Measurements from ENCODE around the gene CDK2. TPM values are rescaled to one million over a fixed set of nuclear protein-coding genes. Genes with fewer than 3 reads are reported as not detected.

The CDK2 gene
- total RNA-seq, 2 experiments from 2014 or later = 124 to 133 TPM

- POLR2A ChIA-PET = interaction anchor here (0.6 kb wide), 1 partner anchor 252 kb away, joined by 4 read pairs; no protein-coding TSS in a partner anchor
- CTCF ChIA-PET = interaction anchor here (0.6 to 2.6 kb wide), 8 partner anchors 8 to 195 kb away, joined by 3 to 12 read pairs (median 4); partner anchors contain the start of gene DNAJC14
These were observed 32.6 kb upstream of the CDK2 start for GRCh38 chr12:55933799-55934742.

DNA sequence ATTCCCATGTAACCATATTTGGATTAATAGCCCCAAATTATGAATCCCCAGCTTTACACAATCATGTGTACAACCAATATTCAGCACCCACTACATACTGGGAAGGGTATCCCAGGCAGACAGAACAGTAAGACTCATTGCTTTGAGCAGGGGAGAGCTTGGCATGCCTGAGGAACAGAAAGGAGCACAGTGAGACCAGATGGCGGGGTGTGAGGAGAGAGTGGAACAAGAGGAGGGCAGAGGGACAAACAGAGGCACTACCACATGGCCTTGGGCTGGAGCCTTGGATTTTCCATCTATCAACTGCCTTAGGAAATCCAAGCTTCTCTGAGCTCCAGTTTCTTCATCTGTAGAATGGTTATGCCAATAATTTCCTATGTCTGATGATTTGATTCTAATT lies 31.9 kb upstream of the CDK2 start:
- CTCF ChIA-PET = interaction anchor here (1.1 to 2.6 kb wide), 5 partner anchors 9 to 196 kb away, joined by 3 to 12 read pairs (median 5); no protein-coding TSS in a partner anchor
- POLR2A ChIA-PET = interaction anchor here (0.6 kb wide), 1 partner anchor 252 kb away, joined by 4 read pairs; no protein-coding TSS in a partner anchor

DNA sequence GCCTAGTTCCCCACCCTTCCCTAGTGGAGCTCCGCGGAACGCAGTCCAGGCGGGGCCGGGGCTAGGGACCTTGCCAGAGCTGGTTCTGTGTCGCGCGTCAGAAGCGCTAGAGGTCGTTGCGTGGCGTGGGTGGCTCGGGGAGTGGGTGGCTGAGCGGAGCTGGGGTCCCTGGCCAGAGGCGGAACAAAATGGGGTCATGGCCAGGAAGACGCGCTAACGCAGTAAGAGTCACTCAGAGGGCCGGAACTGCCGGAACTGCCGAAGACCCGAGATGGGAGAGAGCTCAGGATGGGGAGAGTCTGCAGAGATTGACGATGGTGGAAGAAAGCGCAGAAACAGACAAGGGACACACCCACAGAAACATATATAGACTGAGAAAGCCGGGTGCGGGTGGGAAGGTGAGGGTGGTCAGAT lies 30.9 kb upstream of the CDK2 start:
- CTCF ChIA-PET = interaction anchor here (1.0 to 2.6 kb wide), 6 partner anchors 10 to 197 kb away, joined by 3 to 12 read pairs (median 4); partner anchors contain the start of gene DNAJC14
- POLR2A ChIA-PET = interaction anchor here (0.5 to 1.3 kb wide), 3 partner anchors 8 to 172 kb away, joined by 3 to 5 read pairs (median 5); partner anchors contain the start of gene PYM1

DNA sequence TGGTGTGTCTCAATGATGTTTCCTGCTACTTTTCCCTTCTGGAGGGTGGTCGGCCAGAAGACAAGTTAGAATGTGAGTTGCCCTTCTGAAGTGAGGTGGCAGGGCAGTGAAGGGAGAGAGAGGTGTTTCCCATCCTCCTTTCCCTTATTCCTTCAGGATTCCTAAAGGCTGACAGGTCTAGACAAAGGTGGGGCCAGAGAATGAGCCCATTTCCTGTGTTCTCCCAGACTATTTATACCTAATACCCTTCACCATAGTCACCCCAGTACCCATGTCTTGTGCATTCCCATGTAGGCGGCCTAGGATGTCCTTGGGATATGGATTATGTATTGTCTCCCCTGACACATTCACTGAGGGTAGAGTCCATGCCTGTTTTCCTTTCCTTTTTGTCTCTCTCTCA lies 28.6 kb upstream of the CDK2 start:
- ChIA-PET CTCF (interaction anchor here (0.6 to 3.2 kb wide), 2 partner anchors 13 to 163 kb away, joined by 4 to 30 read pairs; partner anchors contain the start of gene PYM1), POLR2A (interaction anchor here (1.1 kb wide), 1 partner anchor 12 kb away, joined by 4 read pairs; no protein-coding TSS in a partner anchor)

DNA sequence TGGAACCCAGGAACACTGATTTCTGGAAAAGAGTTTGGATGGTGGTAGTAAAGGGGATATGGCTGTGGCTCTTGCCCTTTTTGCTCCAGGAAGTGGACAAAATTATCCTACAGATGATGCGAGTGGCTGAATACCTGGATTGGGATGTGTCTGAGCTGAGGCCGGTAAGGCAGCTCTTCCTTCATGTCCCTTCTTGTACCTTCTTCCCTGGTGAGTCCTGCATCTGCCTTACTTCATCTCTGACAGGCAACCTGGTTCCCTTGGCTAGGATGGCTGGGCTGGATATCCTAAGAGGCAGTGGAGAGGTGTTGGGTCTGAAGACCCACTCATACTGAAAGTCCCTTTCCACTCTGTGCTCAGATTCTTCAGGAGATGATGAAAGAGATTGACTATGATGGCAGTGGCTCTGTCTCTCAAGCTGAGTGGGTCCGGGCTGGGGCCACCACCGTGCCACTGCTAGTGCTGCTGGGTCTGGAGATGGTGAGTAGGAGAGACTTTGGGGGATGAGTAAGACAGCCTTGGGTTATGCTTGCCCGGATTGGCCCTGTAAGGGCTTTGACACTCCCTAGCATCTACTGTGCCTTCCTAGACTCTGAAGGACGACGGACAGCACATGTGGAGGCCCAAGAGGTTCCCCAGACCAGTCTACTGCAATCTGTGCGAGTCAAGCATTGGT lies 27.7 kb upstream of the CDK2 start:
- POLR2A ChIA-PET = interaction anchor here (0.8 to 1.8 kb wide), 4 partner anchors 9 to 121 kb away, joined by 3 to 6 read pairs (median 4); partner anchors contain the start of gene ORMDL2
- CTCF ChIA-PET = interaction anchor here (0.6 to 3.9 kb wide), 12 partner anchors 9 to 201 kb away, joined by 3 to 30 read pairs (median 3); partner anchors contain the start of genes DGKA and PYM1

GRCh38 chr12:55940065-55940732 lies 26.4 kb upstream of the CDK2 start:
- ChIA-PET POLR2A (interaction anchor here (0.6 to 1.8 kb wide), 4 partner anchors 14 to 122 kb away, joined by 3 to 6 read pairs (median 4); partner anchors contain the start of genes ORMDL2 and RAB5B), CTCF (interaction anchor here (0.6 to 3.9 kb wide), 22 partner anchors 9 to 202 kb away, joined by 3 to 30 read pairs (median 4); partner anchors contain the start of genes DGKA, ORMDL2, PYM1 and SARNP)

DNA sequence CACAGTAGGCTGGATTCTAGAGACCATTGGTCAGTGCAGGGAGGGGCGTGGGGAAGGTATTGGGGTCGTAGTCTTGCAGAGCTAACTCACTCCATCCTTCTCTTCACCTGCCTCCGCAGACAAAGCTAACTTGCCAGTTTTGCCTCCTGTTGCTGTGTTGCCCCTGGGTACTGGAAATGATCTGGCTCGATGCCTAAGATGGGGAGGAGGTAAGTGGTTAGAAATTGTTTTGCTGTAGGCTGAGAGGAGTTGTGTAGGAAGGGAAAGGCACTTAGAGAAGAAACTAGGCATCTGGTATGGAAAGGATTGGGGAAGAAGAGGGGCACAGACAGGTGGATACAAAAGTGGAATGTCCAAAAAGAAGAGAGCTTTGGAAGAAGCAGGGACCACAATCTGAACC lies 24.6 kb upstream of the CDK2 start:
- CTCF ChIA-PET = interaction anchor here (1.0 to 3.9 kb wide), 2 partner anchors 12 to 203 kb away, joined by 3 to 23 read pairs; partner anchors contain the start of gene DGKA
- POLR2A ChIA-PET = interaction anchor here (1.5 kb wide), 1 partner anchor 15 kb away, joined by 5 read pairs; no protein-coding TSS in a partner anchor

DNA sequence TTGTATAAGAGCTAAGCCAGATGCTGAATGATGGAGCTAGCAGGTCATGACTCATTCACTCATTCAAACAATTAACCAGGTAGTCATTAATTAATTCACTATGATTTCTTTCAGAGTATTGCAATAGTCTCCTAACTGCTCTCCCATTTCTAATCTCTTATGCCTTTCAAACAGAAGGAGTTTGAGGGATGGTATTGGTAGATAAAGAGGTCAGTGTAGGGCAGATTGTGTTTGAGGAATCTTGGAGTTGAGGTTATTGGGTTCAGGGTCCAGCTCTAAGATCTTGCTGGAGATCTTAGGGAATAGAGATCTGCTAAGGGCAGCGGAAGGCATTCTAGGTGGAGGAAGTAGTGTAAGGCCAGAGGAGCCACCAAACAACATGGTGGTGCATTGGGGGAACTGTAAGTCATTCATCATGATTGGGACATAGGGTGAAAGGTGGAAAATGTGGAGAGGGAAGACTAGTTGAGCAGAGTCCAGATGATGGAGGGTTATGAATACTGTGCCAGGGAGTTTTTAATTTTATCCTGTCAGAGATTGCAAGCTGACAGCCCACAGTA lies 24.0 kb upstream of the CDK2 start:
- POLR2A ChIA-PET = interaction anchor here (0.6 to 1.5 kb wide), 2 partner anchors 15 to 97 kb away, joined by 3 to 5 read pairs; no protein-coding TSS in a partner anchor
- CTCF ChIA-PET = interaction anchor here (1.0 to 3.9 kb wide), 3 partner anchors 9 to 204 kb away, joined by 3 to 23 read pairs (median 3); partner anchors contain the start of gene DGKA

DNA sequence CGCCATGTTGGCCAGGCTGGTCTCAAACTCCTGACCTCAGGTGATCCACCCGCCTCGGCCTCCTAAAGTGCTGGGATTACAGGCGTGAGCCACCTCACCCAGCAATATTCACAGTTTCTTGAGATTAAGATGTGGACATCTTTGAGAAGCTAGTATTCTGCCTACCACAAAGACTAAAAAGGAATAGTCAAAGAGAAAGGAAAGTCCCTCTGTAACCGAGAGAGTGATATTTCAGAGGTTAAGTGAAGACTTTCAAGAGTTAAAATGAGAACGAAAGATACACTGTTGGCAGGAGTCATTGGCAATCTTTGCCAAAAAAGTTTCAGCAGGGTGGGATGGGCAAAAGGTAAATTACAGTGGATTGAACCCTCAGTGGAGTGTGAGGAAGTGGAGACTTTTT lies 20.1 kb upstream of the CDK2 start:
- ChIA-PET POLR2A (interaction anchor here (0.8 kb wide), 1 partner anchor 169 kb away, joined by 7 read pairs; no protein-coding TSS in a partner anchor), CTCF (interaction anchor here (0.7 to 1.2 kb wide), 3 partner anchors 18 to 67 kb away, joined by 3 to 4 read pairs (median 3); partner anchors contain the start of gene PYM1)

GRCh38 chr12:55955344-55955743 lies 11.3 kb upstream of the CDK2 start:
- CTCF ChIA-PET = interaction anchor here (0.6 kb wide), 1 partner anchor 1574 kb away, joined by 3 read pairs; no protein-coding TSS in a partner anchor
- POLR2A ChIA-PET = interaction anchor here (0.8 to 1.1 kb wide), 2 partner anchors 11 to 13 kb away, joined by 3 read pairs; no protein-coding TSS in a partner anchor

- ChIA-PET CTCF (interaction anchor here (1.0 kb wide), 1 partner anchor 20 kb away, joined by 3 read pairs; no protein-coding TSS in a partner anchor), POLR2A (interaction anchor here (0.8 to 3.2 kb wide), 3 partner anchors 12 to 18 kb away, joined by 3 to 9 read pairs (median 3); partner anchors contain the start of gene RAB5B)
These were observed 10.7 kb upstream of the CDK2 start for GRCh38 chr12:55955800-55956508.

GRCh38 chr12:55957106-55957859 lies 9.3 kb upstream of the CDK2 start:
- ChIA-PET POLR2A (interaction anchor here (0.6 to 3.2 kb wide), 4 partner anchors 10 to 139 kb away, joined by 5 to 9 read pairs (median 6); partner anchors contain the start of genes ORMDL2, RAB5B and SARNP), CTCF (interaction anchor here (1.0 to 2.5 kb wide), 3 partner anchors 17 to 39 kb away, joined by 3 to 10 read pairs (median 9); no protein-coding TSS in a partner anchor)

DNA sequence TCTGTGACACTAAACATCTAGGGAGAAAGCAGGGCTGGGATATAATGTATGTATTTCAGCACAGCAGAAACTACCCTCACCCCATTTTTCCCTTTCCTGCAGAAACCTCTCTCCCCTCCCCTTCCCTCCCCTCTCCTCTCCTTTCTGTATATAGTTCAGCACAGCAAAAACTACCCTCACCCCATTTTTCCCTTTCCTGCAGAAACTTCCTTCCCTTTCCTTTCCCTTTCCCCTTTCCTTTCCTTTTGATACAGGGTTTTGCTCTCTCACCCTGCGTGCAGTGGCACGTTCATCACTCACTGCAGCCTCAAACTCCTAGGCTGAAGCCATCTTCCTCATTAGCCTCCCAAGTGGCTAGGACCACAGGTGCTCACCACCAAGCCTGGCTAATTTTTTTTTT lies 2.9 kb upstream of the CDK2 start:
- CTCF ChIA-PET = no interaction called here
- POLR2A ChIA-PET = no interaction called here

DNA sequence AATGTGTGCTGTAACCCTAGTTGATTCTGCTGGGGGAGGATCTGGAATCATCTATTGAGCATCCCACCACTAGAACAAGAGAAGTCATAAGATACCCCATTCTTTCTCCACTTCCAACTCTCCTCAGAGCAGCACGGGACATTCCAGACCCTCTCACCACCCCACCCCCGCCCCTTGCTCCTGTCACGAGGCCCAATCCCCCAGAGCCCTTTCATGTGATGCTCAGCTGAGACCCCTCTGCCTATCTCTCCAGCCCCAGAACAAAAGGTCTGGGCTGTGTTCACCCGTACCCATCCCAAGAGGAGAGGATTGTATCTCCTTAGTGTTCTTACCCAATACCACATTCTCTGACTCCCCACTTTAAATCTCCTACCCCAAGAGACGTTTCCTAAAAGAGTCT lies 1.4 kb upstream of the CDK2 start:
- POLR2A ChIA-PET = no interaction called here

GRCh38 chr12:55965941-55966407 lies 656 bp upstream of the CDK2 start, which contains the start of gene PMEL:
TSS of gene PMEL (minus strand) at chr12:55966042. CDS start at chr12:55966011, 31 bp downstream.
- CTCF ChIA-PET = no interaction called here
- POLR2A ChIA-PET = no interaction called here

More for the DNA sequence above, 1.4 kb upstream of the CDK2 start:
- CTCF ChIA-PET = no interaction called here

DNA sequence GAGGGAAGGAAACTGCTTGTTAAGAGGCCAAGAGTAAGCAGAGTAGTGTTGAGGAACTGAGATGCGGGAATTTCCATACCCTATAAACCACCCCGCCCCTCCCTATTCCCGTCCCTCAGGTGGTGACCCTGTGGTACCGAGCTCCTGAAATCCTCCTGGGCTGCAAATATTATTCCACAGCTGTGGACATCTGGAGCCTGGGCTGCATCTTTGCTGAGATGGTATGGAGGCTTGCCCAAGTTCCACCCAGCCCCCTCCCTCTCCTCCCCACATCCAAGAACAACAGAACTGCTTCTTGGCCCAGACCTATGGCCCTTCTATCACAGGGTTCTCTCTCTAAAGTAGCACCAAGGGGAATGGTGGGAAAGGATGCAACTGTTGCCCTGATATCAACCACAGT lies 2.7 kb downstream of the CDK2 start:
- ChIA-PET POLR2A (no interaction called here), CTCF (no interaction called here)

All from activated CD8-positive, alpha-beta memory T cell treated with anti-CD3 and anti-CD28 coated beads for 36 hours (primary cell).